DMS 273 treated with DMSO at 0.1 percent for 48 hours (cell line): ENCODE measurements around the gene RNPEPL1.
"Not testable (repeated sequence)": the region's sequence is repeated elsewhere in the genome, so short reads cannot be mapped to it uniquely, and the experiment has no call there.

Source experiments
- DNase-seq: peaks from one replicate; lab custom pipeline; 2025; lab: John Stamatoyannopoulos, UW

RNPEPL1 gene

GRCh38 chr2:240567872-240568677 is at the start of gene RNPEPL1:
RNPEPL1 (plus strand) TSS chr2:240568484; CDS start chr2:240568587, 103 bp downstream.
- no peak for DNase-seq

GRCh38 chr2:240518981-240519380 is 49.3 kb upstream of the RNPEPL1 start:
- DNase-seq: no peak

DNA sequence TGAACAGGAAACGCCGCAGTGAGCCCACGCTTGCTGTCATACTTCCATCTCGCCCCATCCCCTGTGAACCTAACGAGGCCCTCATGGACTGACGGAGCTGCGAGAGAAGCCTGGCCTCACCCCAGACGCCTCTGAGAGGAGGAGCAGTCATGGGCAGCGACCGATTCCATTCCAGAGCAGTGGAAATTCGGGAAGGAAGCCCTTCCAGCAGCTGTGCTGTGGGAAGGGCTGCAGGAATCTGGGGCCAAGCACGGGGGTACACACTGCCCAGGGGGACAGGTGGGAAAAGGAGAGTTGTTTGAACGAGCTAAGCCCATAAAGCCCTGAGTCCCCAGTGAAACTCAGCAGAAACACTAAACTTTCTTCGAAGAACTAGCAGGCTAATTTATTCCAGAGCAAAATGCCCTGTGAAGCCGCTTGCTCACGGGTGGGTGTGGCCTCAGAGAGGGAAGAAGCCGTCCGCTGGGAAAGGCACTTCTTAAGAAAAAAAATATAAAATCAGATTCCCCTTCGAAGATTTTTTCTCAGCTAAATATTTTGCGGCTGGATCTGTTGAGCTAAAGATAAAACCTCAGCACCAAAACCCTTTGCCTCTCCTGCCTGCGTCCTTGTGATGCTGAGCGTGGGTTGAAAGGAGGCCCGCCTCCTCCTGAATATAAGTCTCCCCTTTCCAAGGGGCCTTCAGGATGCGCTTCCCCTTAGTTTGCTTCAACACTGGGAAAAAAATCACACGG is 48.7 kb upstream of the RNPEPL1 start:
- no peak for DNase-seq

DNA sequence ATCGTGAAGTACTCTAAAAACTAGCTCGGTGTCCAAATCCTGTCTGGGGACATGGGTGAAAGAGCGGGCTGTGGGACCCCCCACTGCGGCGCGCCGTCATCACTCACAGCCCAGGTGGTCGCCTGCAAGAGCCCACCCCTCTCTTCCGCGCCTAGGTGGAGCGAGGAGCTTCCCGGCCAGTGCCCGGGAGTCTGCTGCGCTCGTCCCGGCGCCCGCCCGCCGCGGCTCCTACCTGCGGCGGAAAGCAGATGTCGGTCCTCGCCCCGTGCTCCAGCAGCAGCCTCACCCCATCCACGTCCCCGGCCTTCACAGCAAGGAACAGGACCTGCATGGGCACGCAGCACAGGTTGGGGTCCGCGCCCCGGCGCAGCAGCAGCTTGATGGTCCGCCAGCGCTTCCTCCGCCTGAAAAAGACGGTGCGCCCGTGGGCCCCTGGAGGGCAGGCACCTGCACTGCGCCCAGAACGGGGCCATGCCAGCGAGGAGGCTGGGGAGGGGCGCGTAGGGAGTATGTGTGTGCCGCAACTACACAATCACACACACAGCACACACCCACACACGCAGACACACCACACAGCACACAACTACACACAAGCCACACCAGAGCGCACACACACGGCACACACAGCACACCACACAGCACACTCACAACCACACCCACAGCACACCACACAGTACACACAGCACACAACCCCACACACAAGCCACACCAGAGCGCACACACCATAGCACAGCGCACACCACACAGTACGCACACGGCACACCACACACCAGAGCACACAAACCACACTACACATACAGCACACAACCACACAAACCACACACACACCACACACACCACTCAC is 47.9 kb upstream of the RNPEPL1 start:
- DNase-seq: no peak

GRCh38 chr2:240520974-240521350 is 47.3 kb upstream of the RNPEPL1 start:
- no peak for DNase-seq

DNA sequence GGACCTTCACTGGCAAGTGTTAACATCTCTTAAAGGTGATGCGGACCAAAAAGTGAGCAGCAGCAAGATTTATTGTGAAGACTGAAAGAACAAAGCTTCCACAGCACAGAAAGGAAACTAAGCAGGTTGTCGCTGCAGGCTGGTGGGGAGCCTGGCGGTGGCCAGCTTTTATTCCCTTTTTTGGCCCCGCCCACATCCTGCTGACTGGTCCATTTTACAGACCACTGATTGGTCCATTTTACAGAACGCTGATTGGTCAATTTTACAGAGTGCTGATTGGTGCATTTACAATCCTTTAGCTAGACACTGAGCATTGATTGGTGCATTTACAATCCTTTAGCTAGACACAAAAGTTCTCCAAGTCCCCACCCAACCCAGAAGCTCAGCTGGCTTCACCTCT is 46.4 kb upstream of the RNPEPL1 start:
- DNase-seq: not testable (repeated sequence)

- DNase-seq: no peak
Observed at GRCh38 chr2:240522406-240522805, 45.9 kb upstream of the RNPEPL1 start.

GRCh38 chr2:240523451-240524281 is 44.6 kb upstream of the RNPEPL1 start:
- no peak for DNase-seq

GRCh38 chr2:240524963-240525718 is 43.1 kb upstream of the RNPEPL1 start:
- DNase-seq: no peak

DNA sequence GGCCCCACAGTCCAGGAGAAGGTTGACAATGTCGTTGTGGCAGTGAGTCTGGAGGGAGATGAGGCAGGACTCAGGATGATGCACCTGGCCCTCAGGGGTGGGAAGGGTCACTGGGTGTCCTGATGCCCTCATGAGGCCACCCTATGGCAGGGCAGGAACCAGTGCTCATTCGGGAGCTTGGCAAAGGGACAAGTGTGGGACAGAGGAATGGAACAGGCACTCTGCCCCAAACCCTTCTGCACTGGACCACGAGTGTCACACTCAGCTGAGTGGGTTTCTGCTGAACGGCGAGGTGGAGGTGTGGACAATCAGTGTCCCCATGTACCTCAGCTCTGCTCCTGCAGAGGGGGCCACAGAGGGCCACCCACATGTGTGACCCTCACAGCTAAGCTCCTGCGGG is 42.5 kb upstream of the RNPEPL1 start:
- DNase-seq: no peak

DNA sequence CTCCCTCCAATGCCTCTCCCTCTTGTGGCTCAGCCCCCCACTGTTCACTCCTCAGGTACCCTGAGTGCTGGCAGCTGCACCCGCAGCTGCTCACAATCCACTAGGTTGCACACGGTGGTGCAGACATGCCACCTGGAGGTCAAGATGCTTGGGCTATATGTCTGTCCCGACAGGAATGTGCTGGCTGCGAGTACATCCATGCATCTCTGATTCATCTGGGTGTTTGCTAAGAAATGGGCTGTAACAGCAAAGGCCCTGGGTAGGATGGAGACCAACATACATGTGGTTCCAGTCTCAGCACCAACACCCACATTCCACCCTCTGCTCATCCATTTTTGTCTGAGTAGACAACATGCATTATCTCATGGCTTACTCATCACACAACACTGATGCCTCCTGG is 41.8 kb upstream of the RNPEPL1 start:
- DNase-seq: no peak

GRCh38 chr2:240527153-240527750 is 41.0 kb upstream of the RNPEPL1 start:
- DNase-seq: no peak

- DNase-seq: no peak
Observed at GRCh38 chr2:240528406-240529040, 39.8 kb upstream of the RNPEPL1 start.

DNA sequence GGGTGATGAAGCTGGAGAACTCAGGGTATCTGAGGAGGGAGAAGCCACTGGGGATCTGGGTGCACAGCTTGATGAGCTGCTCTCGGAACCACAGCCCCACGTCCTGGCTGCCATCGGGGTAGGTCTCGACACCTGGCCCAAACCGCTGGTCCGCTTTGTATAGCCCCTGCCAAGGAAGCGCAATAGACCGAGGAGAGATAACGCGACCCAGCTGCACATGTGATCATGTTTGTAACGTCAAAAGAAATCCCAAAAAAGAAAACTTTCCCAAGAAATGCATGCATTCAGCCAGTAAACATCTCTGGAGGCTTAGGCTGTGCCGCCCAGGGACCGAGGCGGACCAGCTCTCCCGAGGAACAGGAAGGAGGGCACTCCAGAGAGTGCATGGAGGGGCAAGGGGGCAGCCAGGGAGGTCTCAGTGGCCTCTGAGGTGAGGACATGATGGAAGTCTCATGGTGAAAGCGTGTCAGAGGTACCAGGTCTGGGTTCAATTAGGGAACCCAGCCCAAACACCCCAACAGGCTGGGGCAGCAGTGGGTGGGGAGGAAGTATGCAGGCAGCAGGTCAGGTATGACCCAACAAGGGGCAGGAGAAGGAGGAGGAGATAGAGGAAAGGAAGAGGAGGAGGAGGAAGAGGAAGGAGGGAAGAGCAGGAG is 38.8 kb upstream of the RNPEPL1 start:
- DNase-seq: no peak

DNA sequence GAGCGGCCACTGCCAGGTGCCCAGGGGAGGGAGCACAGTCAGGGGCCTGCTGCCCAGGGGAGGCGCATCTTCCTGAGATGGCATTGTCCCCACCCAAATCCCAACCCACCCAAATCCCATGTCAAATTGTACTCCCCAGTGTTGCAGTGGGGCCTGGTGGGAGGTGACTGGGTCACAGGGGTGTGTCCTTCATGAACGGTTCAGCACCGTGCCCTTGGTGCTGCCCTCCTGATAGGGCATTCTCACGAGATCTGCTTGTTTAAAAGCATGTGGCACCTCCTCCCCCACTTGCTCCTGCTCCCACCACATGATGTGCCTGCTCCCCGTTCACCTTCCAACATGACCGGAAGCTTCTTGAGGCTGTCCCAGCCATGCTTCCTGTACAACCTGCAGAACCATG is 38.1 kb upstream of the RNPEPL1 start:
- DNase-seq: no peak

- no peak for DNase-seq
Observed at GRCh38 chr2:240531038-240531437, 37.2 kb upstream of the RNPEPL1 start.

- DNase-seq: no peak
Observed at GRCh38 chr2:240532031-240532775, 36.1 kb upstream of the RNPEPL1 start.

DNA sequence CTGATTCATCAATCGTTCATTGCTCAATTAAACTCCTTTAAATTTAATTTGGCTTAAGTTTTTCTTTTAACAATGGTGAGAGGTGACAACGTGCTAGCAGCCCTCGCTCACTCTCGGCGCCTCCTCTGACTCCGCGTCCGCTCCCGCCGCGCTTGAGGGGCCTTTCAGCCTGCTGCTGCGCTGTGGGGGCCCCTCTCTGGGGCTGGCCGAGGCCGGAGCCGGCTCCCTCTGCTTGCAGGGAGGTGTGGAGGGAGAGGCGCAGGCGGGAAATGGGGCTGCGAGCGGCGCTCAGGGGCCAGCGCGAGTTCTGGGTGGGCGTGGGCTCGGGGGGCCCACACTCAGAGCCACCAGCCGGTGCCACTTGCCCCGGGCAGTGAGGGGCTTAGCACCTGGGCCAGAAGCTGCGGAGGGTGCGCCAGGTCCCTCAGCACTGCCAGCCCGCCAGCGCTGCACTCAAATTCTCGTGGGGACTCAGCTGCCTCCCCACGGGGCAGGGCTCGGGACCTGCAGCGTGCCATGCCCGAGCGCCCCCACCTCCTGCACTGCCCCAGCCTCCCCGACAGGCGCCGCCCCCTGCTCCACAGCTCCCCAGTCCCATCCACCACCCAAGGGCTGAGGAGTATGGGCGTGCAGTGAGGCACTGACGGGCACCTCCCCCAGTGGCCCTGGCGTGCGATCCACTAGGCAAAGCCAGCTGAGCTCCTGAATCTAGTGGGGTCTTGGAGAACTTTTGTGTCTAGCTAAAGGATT is 30.1 kb upstream of the RNPEPL1 start:
- no peak for DNase-seq
